Right hindlimb (tissue), 1 donor: Measurements from ENCODE around the gene NDUFAB1.
"Not testable (repeated sequence)": the region's sequence is repeated elsewhere in the genome, so short reads cannot be mapped to it uniquely, and the experiment has no call there.

Experiments used
- DNase-seq: peaks from one replicate; pipeline ENCODE4 v3.0.0-alpha.2; 2018

The NDUFAB1 gene

DNA sequence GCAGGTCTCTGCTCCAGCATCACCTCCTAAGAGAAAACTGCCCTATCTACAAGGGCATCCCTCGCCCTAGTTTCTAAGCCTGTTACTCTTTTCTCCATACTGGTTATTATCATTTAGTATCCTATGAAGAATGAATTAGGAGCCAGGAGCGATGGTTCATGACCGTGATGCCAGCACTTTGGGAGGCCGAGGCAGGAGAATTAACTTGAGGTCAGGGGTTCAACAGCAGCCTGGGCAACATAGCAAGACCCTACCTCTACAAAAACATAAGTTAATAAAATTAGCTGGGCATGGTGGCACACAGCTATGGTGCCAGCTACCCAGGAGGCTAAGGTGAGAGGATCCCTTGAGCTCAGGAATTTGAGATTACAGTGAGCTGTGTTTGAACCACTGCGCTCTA lies 46.2 kb downstream of the NDUFAB1 start:
- no peak for DNase-seq

DNA sequence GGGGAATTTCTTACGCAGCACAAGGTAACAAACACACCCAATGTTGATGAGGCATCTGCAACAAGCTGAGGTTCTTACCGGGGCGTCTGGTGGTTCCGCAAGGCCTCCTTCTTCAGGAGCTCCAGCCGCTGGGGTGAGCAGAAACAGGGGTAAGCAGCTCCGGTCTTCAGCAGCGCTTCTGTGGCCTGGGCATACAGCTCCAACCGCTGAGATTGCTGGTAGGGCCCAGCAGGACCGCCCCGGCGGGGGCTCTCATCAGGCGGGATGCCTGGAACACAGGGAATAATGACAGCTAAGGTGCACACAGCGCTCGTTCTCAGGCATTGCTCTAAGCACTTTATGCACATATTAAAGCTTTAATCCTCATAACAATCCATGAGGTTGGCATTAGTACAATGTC lies 51.7 kb downstream of the NDUFAB1 start:
- no peak for DNase-seq

DNA sequence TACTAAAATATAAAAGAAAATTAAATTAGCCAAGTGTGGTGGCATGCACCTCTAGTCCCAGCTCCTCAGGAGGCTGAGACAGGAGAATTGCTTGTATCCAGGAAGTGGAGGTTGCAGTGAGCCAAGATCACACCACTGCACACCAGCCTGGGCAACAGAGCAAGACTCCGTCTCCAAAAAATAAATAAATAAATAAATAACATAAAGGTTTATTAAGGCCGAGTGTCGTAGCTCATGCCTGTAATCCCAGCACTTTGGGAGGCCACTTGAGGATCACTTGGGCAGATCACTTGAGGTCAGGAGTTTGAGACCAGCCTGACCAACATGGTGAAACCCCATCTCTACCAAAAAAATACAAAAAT lies 55.3 kb downstream of the NDUFAB1 start:
- not testable (repeated sequence) for DNase-seq

DNA sequence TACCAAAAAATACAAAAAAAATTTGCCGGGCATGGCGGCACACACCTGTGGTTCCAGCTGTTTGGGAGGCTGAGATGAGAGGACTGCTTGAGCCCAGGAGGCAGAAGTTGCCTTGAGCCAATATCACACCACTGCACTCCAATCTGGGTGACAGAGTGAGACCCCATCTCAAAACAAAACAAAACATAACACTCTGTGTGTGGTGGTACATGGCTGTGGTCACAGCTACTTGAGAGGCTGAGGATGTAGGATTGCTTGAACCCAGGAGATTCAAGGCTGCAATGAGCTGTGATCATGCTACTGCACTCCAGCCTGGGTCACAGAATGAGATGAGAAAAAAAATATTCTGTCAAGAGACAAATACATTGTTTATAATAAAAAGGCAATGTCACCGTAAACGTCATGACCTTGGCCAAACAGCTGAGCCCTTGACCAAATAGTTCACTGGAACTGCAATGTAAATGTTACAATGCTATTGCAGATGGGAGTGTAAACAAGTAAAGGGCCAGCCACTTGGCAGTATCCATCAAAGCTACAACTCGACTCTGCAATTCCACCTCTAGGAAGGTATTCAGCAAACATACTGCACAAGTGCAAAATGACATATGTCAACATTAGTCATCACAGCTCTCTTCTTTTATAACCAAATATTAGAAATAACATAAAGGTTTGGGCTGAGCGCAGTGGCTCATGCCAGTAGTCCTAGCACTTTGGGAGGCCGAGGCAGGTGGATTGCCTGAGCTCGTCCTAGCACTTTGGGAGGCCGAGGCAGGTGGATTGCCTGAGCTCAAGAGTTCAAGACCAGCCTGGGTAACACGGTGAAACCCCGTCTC lies 55.9 kb downstream of the NDUFAB1 start:
- DNase-seq: no peak

DNA sequence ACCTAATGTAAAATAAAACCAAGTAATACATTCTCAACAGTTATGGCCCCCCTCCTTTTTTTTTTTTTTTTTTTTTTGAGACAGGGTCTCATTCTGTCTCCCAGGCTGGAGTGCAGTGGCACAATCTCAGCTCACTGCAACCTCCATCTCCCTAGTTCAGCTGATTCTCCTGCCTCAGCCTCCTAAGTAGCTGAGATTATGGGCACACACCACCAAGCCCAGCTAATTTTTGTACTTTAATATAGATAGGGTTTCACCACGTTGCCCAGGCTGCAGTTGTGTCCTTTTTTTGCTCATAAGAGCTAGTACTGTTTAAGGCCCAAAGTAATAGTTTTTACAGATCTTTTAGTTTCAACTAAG lies 57.2 kb downstream of the NDUFAB1 start:
- DNase-seq: no peak

DNA sequence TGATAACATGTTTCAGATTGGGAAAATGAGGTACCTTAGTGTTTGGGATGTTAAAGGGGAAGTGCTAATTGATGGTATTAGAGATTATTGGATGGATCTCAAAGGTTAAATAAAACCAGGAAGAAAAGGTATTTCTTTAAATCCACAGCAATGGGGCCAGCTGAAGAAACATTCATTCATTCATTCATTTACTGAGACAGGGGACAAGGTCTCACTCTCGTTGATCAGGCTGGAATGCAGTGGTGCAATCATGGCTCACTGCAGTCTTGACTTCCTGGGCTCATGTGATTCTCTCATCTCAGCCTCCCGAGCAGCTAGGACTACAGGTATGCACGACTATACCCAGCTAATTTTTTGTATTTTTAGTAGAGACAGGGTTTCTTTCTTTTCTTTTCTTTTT lies 58.7 kb downstream of the NDUFAB1 start:
- DNase-seq: no peak

DNA sequence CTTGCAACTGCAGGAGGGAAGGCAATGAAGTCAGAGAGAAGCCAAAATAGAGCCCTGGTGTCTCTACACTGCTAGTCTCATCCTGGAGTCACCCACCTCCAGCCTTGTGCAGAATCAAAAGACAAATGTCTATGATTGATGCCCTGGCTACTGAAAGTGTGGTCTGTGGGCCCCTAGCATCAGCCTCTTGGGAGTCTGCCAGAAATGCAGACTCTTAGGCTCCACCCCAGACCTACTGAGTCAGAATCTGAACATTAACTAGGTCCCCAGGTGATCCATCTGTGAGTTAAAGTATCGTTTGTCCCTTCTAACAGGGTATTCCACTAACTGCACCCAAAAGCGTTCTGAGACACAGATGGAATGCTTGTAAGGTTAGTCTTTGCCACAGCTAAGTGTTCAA lies 60.2 kb downstream of the NDUFAB1 start:
- DNase-seq: no peak

DNA sequence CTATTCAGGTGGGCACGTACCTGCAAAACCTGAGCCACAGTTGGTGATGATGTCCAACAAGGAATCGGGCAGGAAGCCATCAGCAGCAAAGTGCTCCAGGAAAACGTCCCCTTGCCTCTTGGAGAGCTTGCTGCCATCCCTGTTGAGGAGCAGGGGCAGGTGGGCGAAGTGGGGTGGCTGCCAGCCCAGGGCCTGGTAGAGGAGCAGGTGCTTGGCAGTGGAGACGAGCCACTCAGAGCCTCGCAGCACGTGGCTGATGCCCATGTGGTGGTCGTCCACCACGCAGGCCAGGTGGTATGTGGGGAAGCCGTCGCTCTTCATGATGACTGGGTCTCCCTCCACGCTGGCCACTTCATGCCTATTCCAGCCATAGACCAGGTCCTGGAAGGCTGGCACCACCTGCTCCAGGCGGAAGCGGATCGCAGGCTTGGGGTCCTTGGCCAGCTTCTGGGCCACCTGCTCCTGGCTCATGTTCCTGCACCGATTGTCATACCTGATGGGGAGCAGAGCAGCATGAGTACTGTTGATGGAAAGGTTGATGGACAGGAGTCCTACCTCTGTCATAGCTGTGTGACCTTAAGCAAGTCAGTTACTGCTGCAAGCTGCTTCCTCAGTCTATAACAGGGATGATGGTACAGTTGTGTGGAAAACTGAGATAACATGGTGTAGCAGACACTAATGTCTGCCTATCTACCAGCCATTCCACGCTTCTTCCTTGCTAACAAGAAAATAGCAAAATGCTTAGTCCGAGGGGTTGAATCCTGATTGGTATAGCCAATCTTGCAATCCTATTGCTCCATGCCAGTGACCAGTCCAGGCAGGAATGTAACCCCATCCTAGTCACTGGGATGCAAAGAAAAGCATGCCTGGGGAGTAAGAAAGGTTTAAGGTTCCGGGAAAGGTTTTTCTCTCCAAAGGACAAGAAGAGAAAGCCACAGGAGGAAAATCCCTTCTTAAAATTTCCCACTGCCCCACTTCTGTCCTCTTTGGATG lies 61.0 kb downstream of the NDUFAB1 start:
- DNase-seq: peak; percentile 48

DNA sequence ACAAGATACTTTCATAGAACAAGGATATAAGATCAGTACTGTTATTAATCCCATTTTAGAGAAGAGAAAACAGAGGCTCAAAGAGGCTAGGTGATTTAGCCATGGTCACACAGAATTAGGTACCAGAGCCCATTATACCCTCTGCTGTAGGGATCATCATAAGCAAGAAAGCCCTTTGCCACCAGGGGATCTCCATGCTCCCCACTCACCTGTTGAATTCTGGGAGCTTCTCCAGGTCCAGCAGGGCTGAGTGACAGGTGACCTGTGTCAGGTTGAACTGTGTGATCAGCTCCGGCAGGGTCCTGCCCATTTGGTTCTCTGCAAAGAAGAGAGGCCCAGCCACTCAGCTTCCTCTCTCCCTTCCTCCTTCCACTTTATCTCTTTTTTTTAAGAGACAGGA lies 63.7 kb downstream of the NDUFAB1 start:
- DNase-seq: no peak
